GM19324 (cell line): ENCODE measurements around the gene STARD13.
"Not testable (repeated sequence)": the region's sequence is repeated elsewhere in the genome, so short reads cannot be mapped to it uniquely, and the experiment has no call there.

Experiments
- ATAC-seq: cut with Tn5 transposase; IDR thresholded peaks from one replicate; pipeline ENCODE4 v1.9.1; 2021; ENCODE audit warnings: mild to moderate bottlenecking, moderate library complexity; ENCODE audit not compliant: unreplicated experiment, low FRiP score

The STARD13 gene

GRCh38 chr13:33162725-33163124 is 122.8 kb downstream of the STARD13 start:
- ATAC-seq: not testable (repeated sequence)

- no peak for ATAC-seq
Observed at GRCh38 chr13:33158816-33159215, 126.7 kb downstream of the STARD13 start.

GRCh38 chr13:33158271-33158670 is 127.3 kb downstream of the STARD13 start:
- ATAC-seq: no peak

GRCh38 chr13:33154911-33155310 is 130.6 kb downstream of the STARD13 start:
- no peak for ATAC-seq

GRCh38 chr13:33153421-33154404 is 131.8 kb downstream of the STARD13 start:
- ATAC-seq: no peak

GRCh38 chr13:33152389-33152788 is 133.2 kb downstream of the STARD13 start:
- no peak for ATAC-seq

GRCh38 chr13:33150662-33151061 is 134.9 kb downstream of the STARD13 start:
- ATAC-seq: no peak

GRCh38 chr13:33150126-33150525 is 135.4 kb downstream of the STARD13 start:
- ATAC-seq: no peak

GRCh38 chr13:33147832-33148231 is 137.7 kb downstream of the STARD13 start:
- no peak for ATAC-seq

- peak; percentile 64 for ATAC-seq
Observed at GRCh38 chr13:33146843-33147611, 138.5 kb downstream of the STARD13 start.

- ATAC-seq: no peak
Observed at GRCh38 chr13:33145667-33146066, 139.9 kb downstream of the STARD13 start.

GRCh38 chr13:33144358-33144784 is 141.2 kb downstream of the STARD13 start:
- ATAC-seq: no peak

GRCh38 chr13:33139780-33140535 is 145.6 kb downstream of the STARD13 start:
- no peak for ATAC-seq

- ATAC-seq: no peak
Observed at GRCh38 chr13:33139184-33139583, 146.4 kb downstream of the STARD13 start.

GRCh38 chr13:33138441-33138840 is 147.1 kb downstream of the STARD13 start:
- no peak for ATAC-seq

GRCh38 chr13:33137721-33138120 is 147.8 kb downstream of the STARD13 start:
- no peak for ATAC-seq

GRCh38 chr13:33135097-33135496 is 150.5 kb downstream of the STARD13 start:
- no peak for ATAC-seq

- ATAC-seq: no peak
Observed at GRCh38 chr13:33134213-33134612, 151.3 kb downstream of the STARD13 start.

GRCh38 chr13:33132644-33133440 is 152.7 kb downstream of the STARD13 start:
- ATAC-seq: no peak

GRCh38 chr13:33129886-33130285 is 155.7 kb downstream of the STARD13 start:
- no peak for ATAC-seq
